Fibroblast of lung (primary cell): ENCODE results near the gene DMAC1. TPM values are rescaled to one million over a fixed set of nuclear protein-coding genes. Genes with fewer than 3 reads are reported as not detected.

Source experiments
- DNase-seq, 2 donors: peaks; one replicate each; pipeline versions ENCODE4 v3.0.0 to v3.0.0-alpha.2; 2010; ENCODE audit warnings: low read depth in 2 of 2
- H2AFZ ChIP-seq: 2 replicates; pipeline ENCODE4 v1.5.1; 2012; ENCODE audit warnings: low read length, control low read depth, inconsistent platforms
- H3K27ac ChIP-seq: 2 replicates; pipeline ENCODE4 v1.5.1; 2011; ENCODE audit warnings: low read length, control low read depth; ENCODE audit not compliant: insufficient read depth
- H3K27me3 ChIP-seq: 2 replicates; pipeline ENCODE4 v1.5.1; 2011; ENCODE audit warnings: mild to moderate bottlenecking, low read length; ENCODE audit not compliant: control insufficient read depth, insufficient read depth
- H3K36me3 ChIP-seq: 2 replicates; pipeline ENCODE4 v1.5.1; 2011; ENCODE audit warnings: low read length; ENCODE audit not compliant: control insufficient read depth, insufficient read depth
- H3K4me1 ChIP-seq: 2 replicates; pipeline ENCODE4 v1.5.1; 2011; ENCODE audit warnings: low read length; ENCODE audit not compliant: control insufficient read depth, insufficient read depth; ENCODE audit errors: extremely low read depth
- H3K4me2 ChIP-seq: 2 replicates; pipeline ENCODE4 v1.5.1; 2011; ENCODE audit warnings: low read length, control low read depth; ENCODE audit not compliant: insufficient read depth; ENCODE audit errors: extremely low read depth
- H3K4me3 ChIP-seq, 4 experiments: fragments of 200-600 bp in 1 of 4; sonication (generic) in 1 of 4; replicated peaks in 1 of 4; 2 replicates each; pipeline ENCODE4 v1.5.1; 2011 to 2016; ENCODE audit warnings: low read length in 4 of 4, low read depth in 3 of 4, mild to moderate bottlenecking in 3 of 4, control low read depth in 2 of 4, inconsistent platforms in 1 of 4, mixed read lengths in 1 of 4; ENCODE audit not compliant: insufficient read depth in 1 of 4; ENCODE audit errors: control extremely low read depth in 1 of 4
- H3K79me2 ChIP-seq: 2 replicates; pipeline ENCODE4 v1.5.1; 2012; ENCODE audit warnings: mild to moderate bottlenecking, low read length, inconsistent platforms; ENCODE audit not compliant: control insufficient read depth, insufficient read depth
- H3K9ac ChIP-seq: 2 replicates; pipeline ENCODE4 v1.5.1; 2011; ENCODE audit warnings: mild to moderate bottlenecking, low read length, control low read depth; ENCODE audit not compliant: insufficient read depth
- H3K9me3 ChIP-seq: 2 replicates; pipeline ENCODE4 v1.5.1; 2012; ENCODE audit warnings: low read depth, low read length; ENCODE audit not compliant: control insufficient read depth, insufficient read depth
- H4K20me1 ChIP-seq: 2 replicates; pipeline ENCODE4 v1.5.1; 2011; ENCODE audit warnings: low read length; ENCODE audit not compliant: control insufficient read depth, insufficient read depth; ENCODE audit errors: extremely low read depth
- CTCF ChIP-seq, 2 donors: IDR thresholded peaks in 1 of 2; conservative IDR thresholded peaks in 1 of 2; 1 replicate in 1 of 2; 2 replicates in 1 of 2; pipeline ENCODE4 v1.5.1; 2011 to 2012; ENCODE audit warnings: low read length in 2 of 2, control low read depth in 1 of 2, inconsistent platforms in 1 of 2, low read depth in 1 of 2, mild to moderate bottlenecking in 1 of 2
- EZH2 ChIP-seq: IDR thresholded peaks from 2 replicates; pipeline ENCODE4 v1.5.1; 2012; ENCODE audit warnings: low read length, control low read depth, mild to moderate bottlenecking; ENCODE audit errors: missing control alignments
- polyA plus RNA-seq, 2 donors: library from polyadenylated mRNA; depleted of rRNA in 1 of 2; stranded (reverse) in 1 of 2; unstranded in 1 of 2; fragments of >200 nt; gene quantifications; 2 replicates each; pipeline ENCODE4 v1.2.1, GENCODE V29; 2011 to 2012; ENCODE audit warnings: missing spikeins in 1 of 2
- total RNA-seq: library from RNA; depleted of rRNA; stranded (reverse); fragments of >200 nt; gene quantifications from 2 replicates; pipeline ENCODE4 v1.2.1, GENCODE V29; 2014

The DMAC1 gene
- total and polyA plus RNA-seq, 2 donors (not counting 1 experiment from before 2014, with no cell fraction given): 8.1 to 12.6 TPM

GRCh38 chr9:7790819-7791182 is 8.8 kb downstream of the DMAC1 start:
- no peaks in the 10 kb centered on the region for H3K4me1 ChIP-seq
- no peaks in the 10 kb centered on the region for H3K27me3 ChIP-seq
- H3K9me3 ChIP-seq: no peaks in the 10 kb centered on the region
- H3K36me3 ChIP-seq: no peaks in the 10 kb centered on the region
- no peaks in the 10 kb centered on the region for H3K79me2 ChIP-seq
- no peak overlapping the region for H2AFZ ChIP-seq
- DNase-seq: no peak
- H3K4me3 ChIP-seq: no peak overlapping the region
- no peak overlapping the region for H3K4me2 ChIP-seq
- H3K9ac ChIP-seq: no peak overlapping the region
- TF ChIP-seq EZH2 (no peak), CTCF (conservative IDR thresholded peaks at IDR 0.05 in 1 of 2, IDR thresholded peaks at IDR 0.05 in 1 of 2; ENCODE audit: low read depth in 1 of 2, low read length in 2 of 2) (no peak)
- no peak overlapping the region for H3K27ac ChIP-seq
- no peaks in the 10 kb centered on the region for H4K20me1 ChIP-seq

DNA sequence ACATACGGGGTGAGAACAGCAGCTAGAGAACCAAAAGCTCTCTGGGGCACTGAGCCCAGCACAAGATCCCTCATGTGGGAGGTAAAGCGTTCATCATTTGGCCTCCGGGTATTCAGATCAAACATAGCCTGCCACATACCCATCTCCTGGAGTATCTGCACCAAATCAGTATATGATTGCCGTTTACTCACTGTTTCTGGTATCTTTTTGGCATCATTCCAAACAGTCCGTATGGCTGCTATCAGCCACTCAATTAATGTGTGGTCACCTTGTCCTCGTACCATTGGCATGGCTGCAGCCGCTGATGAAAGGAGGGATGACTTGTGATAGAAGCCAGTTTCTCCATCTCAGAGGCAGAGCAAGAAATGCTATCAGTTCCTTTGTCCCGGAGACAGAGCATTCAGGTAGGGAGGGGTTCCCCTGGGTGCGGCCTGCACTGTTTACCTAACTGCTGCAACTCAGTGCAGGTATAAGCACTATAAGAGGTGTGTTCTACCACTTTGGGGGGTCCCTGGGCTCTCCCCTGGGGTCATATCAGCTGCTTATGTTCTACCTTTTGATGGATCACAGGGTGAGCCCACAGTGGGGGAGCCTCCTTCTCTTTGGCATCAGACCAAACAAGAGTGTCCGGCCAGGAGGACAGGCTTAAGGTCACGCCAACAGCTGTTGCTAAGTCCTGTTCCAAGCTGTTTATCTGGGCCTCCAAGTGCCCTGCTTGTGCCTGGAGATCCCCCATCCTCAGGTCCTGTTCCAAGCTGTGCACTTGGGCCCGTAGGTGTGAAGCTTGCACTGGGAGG is 9.4 kb downstream of the DMAC1 start:
- Histone ChIP-seq H2AFZ (no peak overlapping the region), H3K9ac (no peak overlapping the region), H3K36me3 (no peaks in the 10 kb centered on the region), H3K27ac (no peak overlapping the region), H3K4me2 (no peak overlapping the region), H3K27me3 (no peaks in the 10 kb centered on the region), H3K4me1 (no peaks in the 10 kb centered on the region), H3K4me3 (no peak overlapping the region), H3K9me3 (no peaks in the 10 kb centered on the region), H3K79me2 (no peaks in the 10 kb centered on the region), H4K20me1 (no peaks in the 10 kb centered on the region)
- TF ChIP-seq EZH2 (no peak), CTCF (conservative IDR thresholded peaks at IDR 0.05 in 1 of 2, IDR thresholded peaks at IDR 0.05 in 1 of 2; ENCODE audit: low read depth in 1 of 2, low read length in 2 of 2) (no peak)
- DNase-seq: no peak

DNA sequence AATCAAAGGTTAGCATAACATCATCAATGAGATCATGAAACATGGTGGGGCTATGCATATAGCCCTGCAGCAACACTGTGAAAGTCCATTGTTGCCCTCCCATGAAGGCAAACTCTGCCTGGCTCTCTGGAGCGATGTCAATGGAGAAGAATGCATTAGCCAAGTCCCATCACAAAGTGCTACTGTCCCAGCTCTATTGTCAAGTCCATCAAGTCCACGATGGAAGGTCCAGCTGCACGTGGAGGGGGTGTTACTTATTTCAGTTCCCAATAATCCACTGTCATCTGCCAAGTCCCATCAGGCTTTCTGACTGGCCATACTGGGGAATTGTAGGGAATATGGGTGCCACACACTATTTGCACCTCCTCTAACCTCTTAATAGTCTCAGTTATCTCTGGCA is 10.8 kb downstream of the DMAC1 start:
- DNase-seq: no peak
- no peak for TF ChIP-seq CTCF (conservative IDR thresholded peaks at IDR 0.05 in 1 of 2, IDR thresholded peaks at IDR 0.05 in 1 of 2; ENCODE audit: low read depth in 1 of 2, low read length in 2 of 2)
- no peak for TF ChIP-seq EZH2
- no peak overlapping the region for H2AFZ ChIP-seq
- no peak overlapping the region for H3K9ac ChIP-seq
- H4K20me1 ChIP-seq: no peaks in the 10 kb centered on the region
- H3K4me1 ChIP-seq: no peaks in the 10 kb centered on the region
- no peak overlapping the region for H3K4me3 ChIP-seq
- H3K4me2 ChIP-seq: no peak overlapping the region
- no peaks in the 10 kb centered on the region for H3K79me2 ChIP-seq
- H3K9me3 ChIP-seq: no peaks in the 10 kb centered on the region
- no peaks in the 10 kb centered on the region for H3K36me3 ChIP-seq
- H3K27ac ChIP-seq: no peak overlapping the region
- no peaks in the 10 kb centered on the region for H3K27me3 ChIP-seq
